Measurements from ENCODE around the gene MIAT. TPM values are rescaled to one million over a fixed set of nuclear protein-coding genes. Genes with fewer than 3 reads are reported as not detected.

The MIAT gene
- total and polyA plus RNA-seq, 9 of the 15 experiments (the other 6 are each of a cell fraction or from before 2014, with no cell fraction given), result 0.03 to 0.93 (median 0.34) TPM

DNA sequence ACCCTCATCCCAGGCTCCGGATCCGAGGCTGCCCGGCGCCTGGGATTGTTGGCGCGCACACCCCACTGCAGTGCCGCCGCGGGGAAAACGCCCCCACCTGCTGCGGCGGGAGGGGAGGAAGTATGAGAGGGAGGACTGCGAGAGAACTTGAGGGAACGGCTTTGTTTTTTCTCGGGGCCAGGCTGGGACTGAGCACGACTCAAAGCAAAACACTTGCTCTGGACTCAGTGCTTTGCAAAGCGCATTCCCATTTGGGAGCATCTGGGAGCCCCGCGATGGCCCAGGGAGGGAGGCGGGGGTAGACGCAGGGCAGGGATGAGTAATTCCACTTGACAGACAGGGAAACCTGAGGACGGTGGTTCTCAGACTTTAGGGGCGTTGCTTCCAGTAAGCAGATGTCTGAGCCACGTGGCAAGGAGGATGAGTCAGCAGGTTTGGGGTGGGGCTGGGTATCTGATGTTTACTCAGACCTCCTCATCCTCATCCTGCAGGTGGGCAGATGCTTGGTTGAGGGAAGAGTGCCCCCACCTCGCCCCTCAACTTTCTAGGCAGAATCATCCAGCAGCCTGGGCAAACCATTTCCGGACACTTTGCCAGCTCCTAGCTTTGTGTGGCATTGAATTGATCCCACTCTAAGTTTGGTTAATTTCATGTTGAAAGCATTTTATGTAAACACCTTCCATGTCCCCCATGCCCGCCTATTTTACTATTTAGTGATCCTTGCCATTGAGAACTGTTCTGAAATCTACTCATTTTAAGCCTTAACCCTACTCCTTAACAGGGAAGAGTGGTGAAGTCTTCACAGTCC is 1.5 kb downstream of the MIAT start:
- no peaks in the 10 kb centered on the region for H3K79me2 ChIP-seq (ENCODE audit: control insufficient read depth, insufficient read depth, low read length)
- peak overlapping the region; percentile 68 for H3K4me2 ChIP-seq (ENCODE audit: insufficient read depth, low read length)
- POLR2A ChIA-PET, result no interaction called here
- ATAC-seq, result peak; percentile 95
- DNase-seq (ENCODE audit: extremely low read depth in 1 of 4, low spot score in 3 of 4), result peak; percentile 79 to 93 (median 82)
- H3K9ac ChIP-seq (ENCODE audit: insufficient read depth in 1 of 2, low read depth in 2 of 2, low read length in 2 of 2), result peak overlapping the region; percentile 17 to 21; a peak in 2 of 4 replicates
- WGBS (ENCODE audit: insufficient coverage, low coverage, missing lambda C conversion rate), result 4% methylated on average over 16 of the region's 27 CpGs
- in situ Hi-C loops (cut with MboI) (no loop called here), intact Hi-C loops (cut with micrococcal nuclease) (no loop called here)
- H3K27ac ChIP-seq (ENCODE audit: extremely low read depth, low read depth, low read length), result peak overlapping the region; percentile 29; the same call in 2 of the 3 replicates
- no peaks in the 10 kb centered on the region for H4K20me1 ChIP-seq (replicated peaks; ENCODE audit: control insufficient read depth, insufficient read depth, low read length)
- no TSS peak for BruUV-seq (replicated peaks)
- H3K9me3 ChIP-seq (replicated peaks; ENCODE audit: control insufficient read depth, insufficient read depth, low read depth, low read length), result no peaks in the 10 kb centered on the region
- H2AFZ ChIP-seq (ENCODE audit: low read depth, low read length), result peak overlapping the region; percentile 64
- H3K27me3 ChIP-seq (ENCODE audit: control insufficient read depth in 2 of 2, insufficient read depth in 2 of 2, low read length in 2 of 2), result no peaks in the 10 kb centered on the region; a peak in 1 of 5 replicates
- no peaks in the 10 kb centered on the region for H3K9me1 ChIP-seq (ENCODE audit: control insufficient read depth, insufficient read depth, low read length)
- CTCF ChIA-PET (ENCODE audit: low intra/inter-chr PET ratio), result no interaction called here
- peaks cover 13 to 22% of the 10 kb centered on the region in 2 experiments; a peak in 4 of 5 replicates for H3K4me1 ChIP-seq (replicated peaks in 1 of 2; ENCODE audit: control insufficient read depth in 2 of 2, insufficient read depth in 2 of 2, low read length in 2 of 2)
- peak; percentile 99 for FAIRE-seq
- peak overlapping the region; percentile 30 for H3K4me3 ChIP-seq
- no peaks in the 10 kb centered on the region for H3K36me3 ChIP-seq (ENCODE audit: control insufficient read depth, insufficient read depth, low read length)
- no peak for TF ChIP-seq TCF7L2 (IDR thresholded peaks at IDR 0.05; ENCODE audit: low read depth, low read length)
- no peak for TF ChIP-seq PTBP1 (IDR thresholded peaks at IDR 0.05; ENCODE audit: low read depth, low read length)
- TF ChIP-seq, protein P1, sequence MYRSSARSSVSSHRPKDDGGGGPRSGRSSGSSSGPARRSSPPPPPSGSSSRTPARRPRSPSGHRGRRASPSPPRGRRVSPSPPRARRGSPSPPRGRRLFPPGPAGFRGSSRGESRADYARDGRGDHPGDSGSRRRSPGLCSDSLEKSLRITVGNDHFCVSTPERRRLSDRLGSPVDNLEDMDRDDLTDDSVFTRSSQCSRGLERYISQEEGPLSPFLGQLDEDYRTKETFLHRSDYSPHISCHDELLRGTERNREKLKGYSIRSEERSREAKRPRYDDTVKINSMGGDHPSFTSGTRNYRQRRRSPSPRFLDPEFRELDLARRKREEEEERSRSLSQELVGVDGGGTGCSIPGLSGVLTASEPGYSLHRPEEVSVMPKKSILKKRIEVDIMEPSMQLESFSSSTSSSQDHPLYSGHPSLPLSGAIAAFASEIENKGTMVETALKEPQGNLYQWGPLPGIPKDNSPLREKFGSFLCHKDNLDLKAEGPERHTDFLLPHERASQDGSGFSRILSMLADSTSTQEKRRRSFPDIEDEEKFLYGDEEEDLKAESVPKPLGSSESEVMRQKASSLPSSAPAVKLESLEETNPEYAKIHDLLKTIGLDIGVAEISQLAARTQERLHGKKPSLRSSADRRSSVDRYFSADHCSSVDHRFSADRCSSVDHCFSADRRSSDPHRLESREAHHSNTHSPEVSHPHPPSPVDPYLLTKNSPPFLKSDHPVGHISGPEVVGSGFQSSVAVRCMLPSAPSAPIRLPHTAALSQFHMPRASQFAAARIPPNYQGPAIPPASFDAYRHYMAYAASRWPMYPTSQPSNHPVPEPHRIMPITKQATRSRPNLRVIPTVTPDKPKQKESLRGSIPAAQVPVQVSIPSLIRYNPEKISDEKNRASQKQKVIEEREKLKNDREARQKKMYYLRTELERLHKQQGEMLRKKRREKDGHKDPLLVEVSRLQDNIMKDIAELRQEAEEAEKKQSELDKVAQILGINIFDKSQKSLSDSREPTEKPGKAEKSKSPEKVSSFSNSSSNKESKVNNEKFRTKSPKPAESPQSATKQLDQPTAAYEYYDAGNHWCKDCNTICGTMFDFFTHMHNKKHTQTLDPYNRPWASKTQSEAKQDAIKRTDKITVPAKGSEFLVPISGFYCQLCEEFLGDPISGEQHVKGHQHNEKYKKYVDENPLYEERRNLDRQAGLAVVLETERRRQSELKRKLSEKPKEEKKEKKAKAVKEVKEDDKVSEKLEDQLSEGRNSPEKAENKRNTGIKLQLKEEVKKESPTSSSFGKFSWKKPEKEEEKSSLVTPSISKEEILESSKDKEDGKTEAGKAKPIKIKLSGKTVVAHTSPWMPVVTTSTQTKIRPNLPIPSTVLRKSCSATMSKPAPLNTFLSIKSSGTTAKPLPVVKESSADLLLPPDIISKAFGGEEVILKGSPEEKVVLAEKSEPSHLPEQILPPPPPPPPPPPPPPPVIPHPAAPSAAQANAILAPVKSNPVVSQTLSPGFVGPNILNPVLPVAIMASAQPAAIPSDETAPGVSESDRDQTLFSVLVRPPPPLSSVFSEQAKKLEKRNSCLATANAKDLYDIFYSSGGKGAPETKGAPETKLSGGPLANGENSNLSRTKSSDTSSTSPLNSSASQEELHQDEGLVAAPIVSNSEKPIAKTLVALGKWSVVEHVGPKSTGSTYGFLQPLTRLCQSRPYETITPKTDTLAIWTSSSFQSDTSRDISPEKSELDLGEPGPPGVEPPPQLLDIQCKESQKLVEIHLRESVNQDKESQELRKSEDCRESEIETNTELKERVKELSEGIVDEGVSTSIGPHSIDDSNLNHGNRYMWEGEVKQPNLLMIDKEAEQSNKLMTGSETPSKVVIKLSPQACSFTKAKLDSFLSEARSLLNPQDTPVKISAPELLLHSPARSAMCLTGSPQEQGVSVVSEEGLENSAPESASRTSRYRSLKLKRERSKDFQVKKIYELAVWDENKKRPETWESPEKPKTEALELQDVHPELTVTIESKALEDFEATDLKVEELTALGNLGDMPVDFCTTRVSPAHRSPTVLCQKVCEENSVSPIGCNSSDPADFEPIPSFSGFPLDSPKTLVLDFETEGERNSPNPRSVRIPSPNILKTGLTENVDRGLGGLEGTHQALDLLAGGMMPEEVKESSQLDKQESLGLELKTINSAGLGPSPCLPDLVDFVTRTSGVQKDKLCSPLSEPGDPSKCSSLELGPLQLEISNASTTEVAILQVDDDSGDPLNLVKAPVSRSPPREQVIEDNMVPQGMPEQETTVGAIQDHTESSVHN (IDR thresholded peaks at IDR 0.05; ENCODE audit: borderline replicate concordance in 1 of 2, low read depth in 1 of 2), result 0 out of 4 replicates have a peak, but pooled peaks of 1 of the 2 experiments have one; percentile 73
- TF ChIP-seq EP400 (IDR thresholded peaks at IDR 0.05), result peak; percentile 86
- no peak for TF ChIP-seq NR2C1 (IDR thresholded peaks at IDR 0.05)
- TF ChIP-seq NR2C1 (tag; IDR thresholded peaks at IDR 0.05), result no peak
- no peak for TF ChIP-seq CHCHD3 (CRISPR knock-in tag; IDR thresholded peaks at IDR 0.05)
- TF ChIP-seq PURB (CRISPR knock-in tag; IDR thresholded peaks at IDR 0.05; ENCODE audit: low read depth), result no peak
- TF ChIP-seq HDAC1 (IDR thresholded peaks at IDR 0.05), result peak in 1 of 2 experiments; percentile 91; a peak in 2 of 4 replicates
- TF ChIP-seq, protein P2, sequence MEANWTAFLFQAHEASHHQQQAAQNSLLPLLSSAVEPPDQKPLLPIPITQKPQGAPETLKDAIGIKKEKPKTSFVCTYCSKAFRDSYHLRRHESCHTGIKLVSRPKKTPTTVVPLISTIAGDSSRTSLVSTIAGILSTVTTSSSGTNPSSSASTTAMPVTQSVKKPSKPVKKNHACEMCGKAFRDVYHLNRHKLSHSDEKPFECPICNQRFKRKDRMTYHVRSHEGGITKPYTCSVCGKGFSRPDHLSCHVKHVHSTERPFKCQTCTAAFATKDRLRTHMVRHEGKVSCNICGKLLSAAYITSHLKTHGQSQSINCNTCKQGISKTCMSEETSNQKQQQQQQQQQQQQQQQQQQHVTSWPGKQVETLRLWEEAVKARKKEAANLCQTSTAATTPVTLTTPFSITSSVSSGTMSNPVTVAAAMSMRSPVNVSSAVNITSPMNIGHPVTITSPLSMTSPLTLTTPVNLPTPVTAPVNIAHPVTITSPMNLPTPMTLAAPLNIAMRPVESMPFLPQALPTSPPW (CRISPR knock-in tag; IDR thresholded peaks at IDR 0.05), result peak; percentile 68
- peak; percentile 96 for TF ChIP-seq MAFK (IDR thresholded peaks at IDR 0.05; ENCODE audit: low read length)
- no peak for TF ChIP-seq DNMT1 (IDR thresholded peaks at IDR 0.05)
- TF ChIP-seq RAD51 (IDR thresholded peaks at IDR 0.05; ENCODE audit: borderline replicate concordance, low read depth), result peak; percentile 78
